Measurements from ENCODE around the gene EIF5. TPM values are rescaled to one million over a fixed set of nuclear protein-coding genes. Genes with fewer than 3 reads are reported as not detected.

Gene EIF5
- total RNA-seq, 3 donors from 2014 or later (not counting 1 experiment from before 2014, with no cell fraction given), result 498 to 670 (median 594) TPM

DNA sequence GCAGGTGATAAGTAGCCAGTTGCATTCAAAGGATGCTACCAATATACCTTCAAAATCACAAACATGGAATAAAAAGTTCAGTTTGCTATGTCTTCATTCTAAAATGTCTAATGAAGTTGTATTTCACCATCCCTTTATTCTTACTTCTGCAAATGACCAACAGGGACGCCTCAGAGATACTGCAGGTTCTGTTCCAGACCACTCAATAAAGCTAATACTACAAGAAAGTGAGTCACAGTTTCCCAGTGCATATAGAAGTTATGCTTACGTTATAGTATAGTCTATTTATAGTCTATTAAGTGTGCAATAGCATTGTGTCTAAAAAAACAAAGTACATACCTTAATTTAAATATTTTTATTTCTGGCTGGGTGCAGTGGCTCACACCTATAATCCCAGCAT is 29.3 kb upstream of the EIF5 start:
- no peak for ATAC-seq
- TF ChIP-seq, protein P1, sequence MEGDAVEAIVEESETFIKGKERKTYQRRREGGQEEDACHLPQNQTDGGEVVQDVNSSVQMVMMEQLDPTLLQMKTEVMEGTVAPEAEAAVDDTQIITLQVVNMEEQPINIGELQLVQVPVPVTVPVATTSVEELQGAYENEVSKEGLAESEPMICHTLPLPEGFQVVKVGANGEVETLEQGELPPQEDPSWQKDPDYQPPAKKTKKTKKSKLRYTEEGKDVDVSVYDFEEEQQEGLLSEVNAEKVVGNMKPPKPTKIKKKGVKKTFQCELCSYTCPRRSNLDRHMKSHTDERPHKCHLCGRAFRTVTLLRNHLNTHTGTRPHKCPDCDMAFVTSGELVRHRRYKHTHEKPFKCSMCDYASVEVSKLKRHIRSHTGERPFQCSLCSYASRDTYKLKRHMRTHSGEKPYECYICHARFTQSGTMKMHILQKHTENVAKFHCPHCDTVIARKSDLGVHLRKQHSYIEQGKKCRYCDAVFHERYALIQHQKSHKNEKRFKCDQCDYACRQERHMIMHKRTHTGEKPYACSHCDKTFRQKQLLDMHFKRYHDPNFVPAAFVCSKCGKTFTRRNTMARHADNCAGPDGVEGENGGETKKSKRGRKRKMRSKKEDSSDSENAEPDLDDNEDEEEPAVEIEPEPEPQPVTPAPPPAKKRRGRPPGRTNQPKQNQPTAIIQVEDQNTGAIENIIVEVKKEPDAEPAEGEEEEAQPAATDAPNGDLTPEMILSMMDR (IDR thresholded peaks at IDR 0.05), result no peak
- no peaks in the 10 kb centered on the region for H3K36me3 Mint-ChIP-seq
- H3K9me3 ChIP-seq (ENCODE audit: control insufficient read depth, insufficient read depth, low read length), result no peaks in the 10 kb centered on the region
- no peak overlapping the region for H3K27ac Mint-ChIP-seq
- H3K27me3 ChIP-seq (ENCODE audit: control insufficient read depth, insufficient read depth, low read length), result no peaks in the 10 kb centered on the region
- 86% methylated on average over 1 of the region's 2 CpGs for WGBS (ENCODE audit: insufficient coverage)
- H3K27me3 Mint-ChIP-seq (ENCODE audit: low read depth in 2 of 2), result peaks cover 0 to 8% of the 10 kb centered on the region in 2 donors
- no peak overlapping the region for H3K27ac ChIP-seq (ENCODE audit: low read length)
- H3K4me3 Mint-ChIP-seq, result no peak overlapping the region
- intact Hi-C loops (cut with micrococcal nuclease), result no loop called here
- no peaks in the 10 kb centered on the region for H3K4me1 Mint-ChIP-seq
- no peak for DNase-seq
- H3K36me3 ChIP-seq (ENCODE audit: control insufficient read depth, insufficient read depth, low read length), result no peaks in the 10 kb centered on the region
- H3K4me3 ChIP-seq (ENCODE audit: low read length), result no peak overlapping the region
- no peaks in the 10 kb centered on the region for H3K4me1 ChIP-seq (ENCODE audit: control insufficient read depth, insufficient read depth, low read length)
- H3K9me3 Mint-ChIP-seq, result no peaks in the 10 kb centered on the region

DNA sequence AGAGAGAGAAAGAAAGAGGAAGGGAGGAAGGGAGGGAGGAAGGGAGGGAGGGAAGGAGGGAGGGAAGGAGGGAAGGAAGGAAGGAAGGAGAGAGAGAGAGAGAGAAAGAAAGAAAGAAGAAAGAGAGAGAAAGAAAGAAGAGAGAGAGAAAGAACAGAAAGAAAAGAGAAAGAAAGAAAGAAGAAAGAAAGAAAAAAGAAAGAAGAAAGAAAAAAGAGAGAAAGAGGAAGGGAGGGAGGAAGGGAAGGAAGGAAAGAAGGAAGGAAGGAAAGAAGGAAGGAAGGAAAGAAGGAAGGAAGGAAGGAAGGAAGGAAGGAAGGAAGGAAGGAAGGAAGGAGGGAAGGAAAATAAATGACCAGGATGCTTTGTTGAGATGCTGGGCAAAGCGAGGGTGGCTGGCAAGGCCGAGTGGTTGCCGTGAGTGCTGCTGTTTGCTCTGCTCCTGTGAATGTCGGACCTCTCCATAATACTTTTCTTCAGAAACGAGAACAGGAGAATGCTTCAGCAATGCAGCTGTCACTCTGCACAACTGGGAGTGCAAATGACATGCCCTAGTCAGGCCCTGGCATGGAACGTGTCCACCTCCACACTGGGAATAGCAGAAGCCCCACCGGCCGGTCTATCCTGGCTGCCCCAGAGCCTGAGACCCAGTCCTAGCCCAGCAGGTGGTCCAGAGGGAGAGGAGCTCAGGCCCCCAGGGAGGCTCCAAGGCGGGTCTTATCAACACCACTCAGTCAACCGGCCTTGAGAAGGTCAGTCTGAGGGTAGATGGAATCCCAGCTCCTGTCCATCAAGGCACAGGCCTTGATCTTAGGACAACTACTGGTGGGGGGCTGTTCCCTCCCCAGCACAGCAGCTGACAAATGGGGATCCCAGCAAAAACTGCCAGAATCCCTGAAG is 25.1 kb upstream of the EIF5 start:
- 91% methylated on average over 10 of the region's 10 CpGs for WGBS (ENCODE audit: insufficient coverage)
- Mint-ChIP-seq H3K4me3 (no peak overlapping the region), H3K27ac (no peak overlapping the region), H3K27me3 (ENCODE audit: low read depth in 2 of 2) (no peaks in the 10 kb centered on the region), H3K4me1 (no peaks in the 10 kb centered on the region), H3K9me3 (no peaks in the 10 kb centered on the region), H3K36me3 (no peaks in the 10 kb centered on the region)
- DNase-seq (no peak), ATAC-seq (no peak)
- intact Hi-C loops (cut with micrococcal nuclease), result no loop called here
- Histone ChIP-seq H3K27me3 (ENCODE audit: control insufficient read depth, insufficient read depth, low read length) (no peaks in the 10 kb centered on the region), H3K4me3 (ENCODE audit: low read length) (no peak overlapping the region), H3K27ac (ENCODE audit: low read length) (no peak overlapping the region), H3K36me3 (ENCODE audit: control insufficient read depth, insufficient read depth, low read length) (no peaks in the 10 kb centered on the region), H3K9me3 (ENCODE audit: control insufficient read depth, insufficient read depth, low read length) (no peaks in the 10 kb centered on the region), H3K4me1 (ENCODE audit: control insufficient read depth, insufficient read depth, low read length) (no peaks in the 10 kb centered on the region)
- TF ChIP-seq, protein P1 (IDR thresholded peaks at IDR 0.05), result no peak

DNA sequence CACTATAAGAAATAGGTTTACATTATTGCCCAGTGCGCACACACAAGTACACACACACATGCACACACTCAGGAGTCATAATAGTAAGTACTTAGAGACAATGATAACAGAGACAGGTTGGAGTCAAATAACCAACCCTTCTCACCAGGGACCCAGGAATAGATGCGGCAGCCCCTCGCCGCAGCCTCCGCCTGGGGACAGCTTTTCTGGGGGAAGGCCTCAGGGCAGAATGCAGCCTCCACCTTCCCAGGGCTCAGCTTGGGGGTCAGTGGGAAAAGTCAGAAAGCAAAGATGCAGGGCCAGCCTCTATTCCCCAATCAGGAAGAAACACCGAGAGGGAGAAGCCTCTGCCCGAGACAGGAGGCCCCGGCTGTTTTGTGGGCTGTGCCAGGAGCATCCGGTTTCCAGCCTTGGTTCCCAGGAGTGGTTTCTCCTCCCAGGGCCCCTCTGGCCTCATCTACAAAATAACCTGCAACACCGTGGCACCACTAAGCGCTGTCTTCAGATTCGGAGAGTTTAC is 23.4 kb upstream of the EIF5 start:
- Mint-ChIP-seq H3K36me3 (no peaks in the 10 kb centered on the region), H3K4me3 (no peak overlapping the region), H3K4me1 (no peaks in the 10 kb centered on the region), H3K27ac (no peak overlapping the region), H3K9me3 (no peaks in the 10 kb centered on the region), H3K27me3 (ENCODE audit: low read depth in 2 of 2) (peaks cover 0 to 2% of the 10 kb centered on the region in 2 donors)
- Histone ChIP-seq H3K27me3 (ENCODE audit: control insufficient read depth, insufficient read depth, low read length) (no peaks in the 10 kb centered on the region), H3K4me3 (ENCODE audit: low read length) (no peak overlapping the region), H3K36me3 (ENCODE audit: control insufficient read depth, insufficient read depth, low read length) (no peaks in the 10 kb centered on the region), H3K4me1 (ENCODE audit: control insufficient read depth, insufficient read depth, low read length) (no peaks in the 10 kb centered on the region), H3K9me3 (ENCODE audit: control insufficient read depth, insufficient read depth, low read length) (no peaks in the 10 kb centered on the region), H3K27ac (ENCODE audit: low read length) (no peak overlapping the region)
- intact Hi-C loops (cut with micrococcal nuclease), result no loop called here
- TF ChIP-seq, protein P1 (IDR thresholded peaks at IDR 0.05), result no peak
- DNase-seq (no peak), ATAC-seq (no peak)
- 93% methylated on average over 11 of the region's 12 CpGs for WGBS (ENCODE audit: insufficient coverage)
